Stimulated activated CD8-positive, alpha-beta memory T cell treated with anti-CD3 and anti-CD28 coated beads, Interleukin-2, amount 100 ng/mL, for 48 hours (primary cell): Measurements from ENCODE around the gene EVA1C.
"Not testable (repeated sequence)": the region's sequence is repeated elsewhere in the genome, so short reads cannot be mapped to it uniquely, and the experiment has no call there.

Source experiments
- DNase-seq, 2 donors: peaks; one replicate each; pipeline ENCODE4 v3.0.0-alpha.2; 2020; ENCODE audit warnings: low read depth in 2 of 2

EVA1C gene

DNA sequence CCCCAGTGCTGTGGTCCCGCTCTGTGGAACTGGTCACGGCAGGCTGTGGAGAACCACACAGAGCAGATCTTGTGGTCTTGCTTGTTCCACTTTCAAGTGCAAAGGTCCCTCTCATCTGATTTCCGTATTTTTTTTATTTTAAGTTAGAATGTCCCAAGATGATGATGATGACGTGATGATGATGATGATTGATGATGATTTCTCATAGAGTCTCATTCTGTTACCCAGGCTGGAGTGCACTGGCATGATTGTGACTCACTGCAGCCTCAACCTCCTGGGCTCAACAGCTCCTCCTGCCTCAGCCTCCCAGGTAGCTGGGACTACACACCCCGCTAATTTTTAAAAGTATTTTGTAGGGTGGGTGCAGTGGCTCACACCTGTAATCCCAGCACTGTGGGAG is 12.2 kb downstream of the EVA1C start:
- DNase-seq, result no peak

DNA sequence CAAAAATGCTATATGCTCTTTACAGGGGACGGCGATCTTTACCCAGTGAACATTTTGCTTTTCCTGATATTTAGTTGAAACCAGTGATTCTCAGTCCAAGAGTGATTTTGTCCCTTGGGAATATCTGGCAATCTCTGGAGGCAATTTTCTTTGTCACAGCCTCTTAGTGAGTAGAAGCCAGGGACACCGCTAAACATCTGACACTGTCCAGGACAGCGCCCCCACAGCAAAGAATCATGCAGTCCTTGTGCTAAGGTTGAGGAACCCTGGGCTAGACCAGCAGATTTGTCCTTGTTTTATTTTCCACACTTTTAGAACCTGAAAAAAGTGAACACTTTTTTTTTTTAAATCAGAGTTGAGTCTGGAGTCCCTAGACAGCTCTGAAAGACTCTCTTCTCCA is 13.1 kb downstream of the EVA1C start:
- no peak for DNase-seq

DNA sequence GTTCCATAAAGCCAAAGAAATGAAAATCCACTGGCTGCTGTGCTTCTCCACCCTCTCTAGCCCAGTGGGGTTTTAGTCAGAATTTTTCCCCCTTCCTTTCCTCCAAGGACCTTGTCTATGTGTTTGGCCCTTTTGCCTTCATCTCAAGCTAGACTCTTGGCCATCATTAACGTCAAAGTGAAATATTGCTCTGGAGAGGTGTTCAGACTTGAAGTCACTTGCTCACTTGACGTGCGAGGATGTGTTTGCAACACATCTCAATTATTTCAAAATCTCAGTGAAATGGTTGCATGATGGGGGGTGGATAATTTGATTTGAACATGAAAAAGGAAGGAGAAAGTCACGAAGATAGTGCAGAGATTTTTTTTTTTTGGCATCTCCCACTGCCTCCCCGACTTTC is 13.6 kb downstream of the EVA1C start:
- no peak for DNase-seq

DNA sequence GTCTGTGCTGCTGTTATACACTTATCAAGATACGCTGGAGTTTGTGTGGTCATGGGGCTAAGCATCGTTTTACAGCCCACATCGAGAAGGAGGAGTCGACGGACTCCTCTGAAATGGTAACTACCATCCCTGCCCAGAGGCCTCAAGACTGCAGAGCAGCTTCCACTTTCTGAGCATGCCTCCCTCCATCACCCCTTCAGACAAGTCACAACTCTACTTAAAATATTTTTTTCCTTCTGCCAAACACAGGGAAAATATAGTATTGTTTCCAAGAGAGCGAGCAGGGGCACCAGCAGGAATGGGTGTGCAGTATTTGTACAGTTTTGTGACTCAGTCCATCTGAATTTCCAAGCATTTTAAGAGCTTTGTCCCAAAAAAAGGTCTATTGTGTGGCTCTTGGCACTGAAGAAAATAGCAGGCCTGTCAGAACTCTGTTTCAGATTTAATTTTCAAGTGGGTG is 14.1 kb downstream of the EVA1C start:
- DNase-seq, result no peak

DNA sequence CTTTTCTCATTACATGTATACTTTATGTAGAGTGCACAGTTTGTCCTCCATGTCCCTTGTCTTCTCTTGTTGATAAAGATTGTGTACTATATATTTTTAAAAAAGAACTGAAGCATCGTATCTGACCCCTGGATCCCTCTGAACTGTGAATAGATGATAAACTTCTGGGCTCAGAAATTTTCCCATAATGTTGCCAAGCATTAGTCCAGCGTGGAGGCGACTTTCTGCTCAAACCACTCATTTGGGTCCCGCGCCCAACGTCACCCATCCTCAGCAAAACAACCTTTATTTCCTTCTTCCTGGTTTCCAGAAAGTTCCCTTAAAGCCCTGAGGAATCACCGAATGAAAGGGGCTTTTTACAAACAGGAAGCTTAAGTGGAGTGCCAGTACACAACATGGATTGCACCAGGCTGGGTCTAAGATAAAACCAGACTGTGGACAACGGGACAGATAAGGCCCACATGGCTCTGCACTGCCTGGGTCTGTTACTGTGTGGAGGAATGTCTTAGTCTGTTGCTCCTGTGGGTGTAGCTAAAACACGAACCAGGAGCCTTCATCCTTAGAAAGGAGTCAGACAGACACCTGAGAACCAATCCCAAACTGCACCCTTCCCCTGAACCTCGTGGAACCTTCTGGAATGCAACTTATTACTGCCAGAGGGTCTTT is 15.6 kb downstream of the EVA1C start:
- DNase-seq, result no peak

DNA sequence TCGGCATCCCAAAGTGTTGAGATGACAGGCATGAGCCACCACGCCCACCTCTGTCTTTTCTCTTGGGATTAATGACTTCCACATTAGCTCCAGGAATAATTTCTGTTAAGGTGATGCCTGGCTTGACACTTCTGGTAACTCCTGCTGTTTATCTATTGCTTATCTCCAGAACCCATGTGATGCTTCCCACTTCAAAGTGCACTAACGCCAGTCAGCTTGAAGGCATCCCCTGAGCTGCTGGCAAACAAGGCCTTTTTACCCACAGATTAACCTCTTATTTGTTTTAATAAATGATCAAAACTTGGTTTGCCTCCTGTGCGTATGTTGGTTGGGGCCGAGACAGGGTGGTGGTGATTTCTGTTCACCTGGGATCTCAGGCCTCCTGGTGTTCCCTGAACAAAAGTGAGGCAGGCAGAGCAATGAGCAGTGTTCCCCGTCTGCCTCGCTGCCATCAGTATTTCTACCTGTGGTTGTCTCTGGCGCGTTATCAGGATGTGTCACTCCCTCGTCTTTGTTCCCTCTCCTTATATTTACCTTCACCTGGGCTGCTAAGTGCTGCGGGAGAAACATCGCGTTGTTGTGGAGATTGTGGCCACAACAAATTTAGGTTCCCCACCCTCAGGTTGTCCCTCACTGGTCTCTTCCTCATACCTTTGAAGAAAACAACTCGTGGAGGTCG is 20.6 kb downstream of the EVA1C start:
- DNase-seq, result not testable (repeated sequence)

DNA sequence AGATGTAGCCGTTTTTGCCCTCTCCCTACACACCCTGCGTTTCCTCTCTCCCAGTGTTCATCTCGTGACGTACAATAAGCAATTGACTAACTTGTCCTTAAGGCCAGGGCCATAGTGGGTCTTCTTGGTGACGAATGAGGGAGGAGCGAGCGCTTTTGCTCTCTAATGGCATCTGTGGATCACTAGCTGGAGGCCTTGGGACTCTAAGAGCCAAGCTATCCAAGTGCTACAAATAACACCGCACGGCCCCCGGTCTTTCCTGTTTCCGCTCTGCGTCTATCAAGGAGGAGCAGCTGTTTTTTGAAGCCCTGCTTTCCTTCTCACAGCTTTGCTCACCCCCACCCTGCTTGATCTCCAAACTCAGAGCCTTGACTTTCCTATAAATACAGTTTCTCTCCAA is 25.2 kb downstream of the EVA1C start:
- DNase-seq, result no peak

DNA sequence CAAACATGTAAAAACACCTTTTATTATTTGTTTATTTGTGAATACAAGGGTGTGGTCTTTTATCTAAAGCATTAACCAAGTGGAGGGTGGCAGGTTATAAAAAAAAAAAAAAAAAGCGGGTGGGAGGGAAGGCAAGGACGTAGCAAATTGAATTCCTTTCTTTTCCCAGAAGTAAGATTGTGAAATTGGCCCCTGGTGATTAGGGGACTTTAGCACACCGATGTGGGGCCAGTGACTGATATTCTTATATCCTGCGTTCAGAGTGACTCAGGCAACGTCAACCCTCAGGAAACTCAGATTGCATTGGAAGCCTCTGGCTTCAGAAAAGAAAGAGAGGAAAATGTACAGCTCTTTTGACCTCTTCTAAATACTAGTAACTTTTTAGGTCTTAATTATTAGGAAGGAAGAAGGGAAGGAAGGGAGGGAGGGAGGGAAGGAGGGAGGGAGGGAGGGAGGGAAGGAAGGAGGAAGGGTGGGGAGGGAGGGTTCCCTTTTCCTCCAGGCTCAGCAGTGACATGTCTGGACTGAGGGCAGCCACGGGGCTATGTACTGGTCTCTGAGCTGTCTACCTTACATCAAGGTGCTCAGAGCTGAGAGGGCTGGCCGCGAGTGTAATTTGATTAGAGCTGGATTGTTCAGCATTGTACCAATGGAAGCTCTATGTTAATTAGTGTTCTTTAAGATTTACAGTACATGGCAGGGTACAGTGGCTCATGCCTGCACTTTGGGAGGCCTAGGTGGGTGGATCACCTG is 30.2 kb downstream of the EVA1C start:
- DNase-seq, result no peak

DNA sequence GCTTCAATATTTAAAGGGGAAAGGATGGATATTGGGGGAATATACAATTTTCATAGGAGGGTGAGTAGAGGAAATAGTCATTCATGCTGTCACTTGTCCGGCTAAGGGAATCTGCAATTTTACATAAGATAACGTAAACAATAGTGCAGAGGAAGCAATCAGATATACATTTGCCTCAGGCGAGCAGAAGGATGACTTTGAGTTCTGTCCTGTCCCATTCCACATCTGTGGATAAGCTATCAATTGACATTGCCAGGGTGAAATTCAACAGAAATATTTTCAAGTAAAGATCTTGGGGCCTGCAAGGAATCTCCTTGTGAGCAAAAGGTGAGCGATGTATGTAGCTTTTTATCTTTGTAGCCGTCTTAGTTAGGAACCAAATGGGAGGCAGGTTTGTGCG is 32.6 kb downstream of the EVA1C start:
- no peak for DNase-seq

DNA sequence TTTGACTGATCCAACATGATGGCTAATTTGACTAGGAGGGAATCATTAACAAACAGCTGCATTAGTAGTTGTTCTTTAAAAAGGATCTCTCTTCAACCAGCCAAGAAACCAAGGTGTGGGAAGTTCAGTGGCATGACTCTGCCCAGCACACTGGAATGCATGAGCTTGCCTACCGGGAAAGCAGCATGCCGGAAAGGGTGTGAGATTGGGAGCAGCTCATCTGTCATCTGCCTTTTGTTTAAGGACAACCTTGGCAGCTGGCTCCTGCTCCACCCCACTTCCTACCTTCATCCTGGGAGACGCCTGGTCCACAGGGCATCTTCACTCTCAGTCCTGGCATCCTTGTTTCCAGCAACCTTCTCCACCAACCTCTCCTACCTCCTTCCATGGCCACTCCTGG is 33.9 kb downstream of the EVA1C start:
- DNase-seq, result not testable (repeated sequence)

DNA sequence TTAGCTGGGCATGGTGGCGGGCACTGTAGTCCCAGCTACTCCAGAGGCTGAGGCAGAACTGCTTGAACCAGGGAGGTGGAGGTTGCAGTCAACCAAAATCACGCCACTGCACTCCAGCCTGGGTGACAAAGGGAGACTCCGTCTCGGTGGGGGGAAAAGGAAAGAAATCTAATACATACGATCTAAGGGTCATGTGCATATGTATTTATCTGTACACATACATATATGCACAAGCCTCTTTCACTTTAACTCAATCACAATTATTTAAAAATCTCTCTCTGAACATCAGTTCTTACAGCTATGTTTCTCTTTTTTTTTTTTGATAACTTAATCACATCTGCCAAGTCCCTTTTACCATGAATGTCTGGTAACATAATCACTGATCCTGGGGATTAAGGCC is 34.7 kb downstream of the EVA1C start:
- no peak for DNase-seq

DNA sequence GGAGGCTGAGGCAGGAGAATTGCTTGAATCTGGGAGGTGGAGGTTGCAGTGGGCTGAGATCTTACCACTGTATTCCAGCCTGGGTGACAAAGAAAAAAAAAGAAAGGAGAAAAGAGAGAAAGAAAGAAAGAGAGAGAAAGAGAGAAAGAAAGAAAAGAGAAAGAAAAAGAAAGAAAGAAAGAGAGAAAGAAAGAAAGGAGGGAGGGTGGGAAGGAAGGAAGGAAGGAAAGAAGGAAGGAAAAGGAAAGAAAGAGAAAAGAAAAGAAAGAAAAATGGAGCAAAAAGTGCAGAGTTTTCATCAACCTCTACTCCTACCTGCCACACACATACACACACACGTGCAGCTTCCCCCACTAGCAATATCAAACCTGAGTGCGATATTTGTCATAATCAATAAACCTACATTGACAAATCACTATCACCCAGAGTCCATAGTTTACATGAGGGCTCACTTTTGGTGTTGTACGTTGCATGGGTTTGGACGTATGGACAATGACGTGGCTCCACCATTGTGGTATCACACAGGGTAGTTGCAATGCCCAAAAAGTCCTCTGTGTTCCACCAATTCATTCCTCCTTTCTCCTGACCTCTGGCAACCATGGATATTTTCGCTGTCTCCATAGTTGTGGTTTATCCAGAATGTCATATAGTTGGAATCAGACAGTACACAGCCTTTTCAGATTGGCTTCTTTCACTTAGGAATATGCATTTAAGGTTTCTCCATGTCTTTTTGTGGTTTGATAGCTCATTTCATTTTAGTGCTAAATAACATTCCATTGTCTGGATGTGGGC is 36.5 kb downstream of the EVA1C start:
- no peak for DNase-seq

DNA sequence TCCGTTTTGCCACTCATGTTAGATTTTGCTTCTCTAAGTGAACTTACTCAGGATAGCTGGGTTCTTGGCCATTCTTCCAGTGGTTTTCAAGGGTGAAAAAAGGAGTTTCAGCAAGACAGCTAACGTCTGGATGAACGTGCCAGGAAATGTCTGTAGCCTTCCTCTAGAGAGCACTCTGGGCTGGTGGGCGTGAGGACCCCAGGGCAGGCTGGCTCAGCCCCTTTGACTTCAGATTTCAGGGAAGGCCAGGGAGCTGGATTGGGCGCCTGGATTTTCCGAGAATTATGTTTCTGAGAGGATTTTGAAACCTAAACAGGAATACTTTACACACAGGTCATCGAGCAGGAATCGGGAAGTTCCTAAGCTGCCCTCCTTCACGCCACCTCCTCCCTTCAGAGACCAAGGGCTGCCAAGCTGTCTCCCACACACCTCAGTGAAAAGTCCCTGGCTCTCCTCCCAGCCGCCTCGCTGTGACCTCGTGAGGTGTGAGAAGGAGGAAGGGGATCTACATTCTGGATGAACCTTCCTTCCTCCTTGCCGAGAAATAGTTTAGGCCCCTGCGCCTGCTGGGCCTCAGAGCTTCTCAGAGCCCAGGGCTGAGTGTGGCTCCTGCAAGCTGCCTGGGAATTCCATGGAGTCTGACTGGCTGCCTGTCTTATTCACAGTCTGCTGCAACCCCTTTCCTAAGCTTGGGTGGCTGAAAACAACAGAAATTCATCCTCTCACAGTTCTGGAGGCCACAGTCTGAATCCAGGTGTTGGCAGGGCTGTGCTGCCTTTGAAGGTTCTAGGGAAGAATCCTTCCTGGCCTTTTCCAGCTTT is 38.6 kb downstream of the EVA1C start:
- not testable (repeated sequence) for DNase-seq

DNA sequence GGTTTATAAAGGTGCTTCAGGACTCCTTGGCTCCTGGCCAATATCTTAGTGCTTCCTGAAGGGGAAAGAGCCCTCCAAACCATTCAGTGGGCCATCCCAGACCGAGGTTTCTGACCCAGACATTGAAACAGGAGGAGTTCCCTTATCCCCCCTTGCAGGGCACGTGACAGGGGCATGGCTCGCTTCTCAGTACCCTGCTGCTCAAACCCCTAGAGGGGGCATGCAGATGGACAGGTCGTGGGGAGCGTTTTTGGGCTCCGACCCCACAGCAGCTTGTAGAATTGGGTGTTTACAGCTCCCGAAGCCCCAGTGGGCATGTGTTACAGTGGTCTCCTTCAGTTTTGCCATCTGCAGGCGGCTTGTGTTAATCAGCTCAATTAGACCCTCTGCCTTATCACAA is 39.7 kb downstream of the EVA1C start:
- DNase-seq, result not testable (repeated sequence)

DNA sequence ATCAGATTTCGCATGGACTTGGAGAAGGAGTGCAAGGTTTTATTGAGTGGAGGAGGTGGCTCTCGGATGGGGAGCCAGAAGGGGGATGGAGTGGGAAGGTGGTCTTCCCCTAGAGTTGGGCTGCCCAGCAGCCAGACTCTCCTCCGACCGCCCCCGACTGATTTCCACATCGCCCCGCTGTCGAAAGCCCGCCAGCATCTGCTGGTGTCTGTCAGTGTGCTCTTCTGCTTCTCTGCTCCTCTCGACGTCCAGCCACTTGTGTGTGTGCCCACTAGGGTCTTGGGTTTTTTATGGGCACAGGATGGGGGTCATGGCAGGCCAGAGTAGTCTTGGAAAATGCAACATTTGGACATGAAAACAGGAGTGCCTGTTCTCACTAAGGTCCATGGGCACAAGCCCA is 40.1 kb downstream of the EVA1C start:
- no peak for DNase-seq

DNA sequence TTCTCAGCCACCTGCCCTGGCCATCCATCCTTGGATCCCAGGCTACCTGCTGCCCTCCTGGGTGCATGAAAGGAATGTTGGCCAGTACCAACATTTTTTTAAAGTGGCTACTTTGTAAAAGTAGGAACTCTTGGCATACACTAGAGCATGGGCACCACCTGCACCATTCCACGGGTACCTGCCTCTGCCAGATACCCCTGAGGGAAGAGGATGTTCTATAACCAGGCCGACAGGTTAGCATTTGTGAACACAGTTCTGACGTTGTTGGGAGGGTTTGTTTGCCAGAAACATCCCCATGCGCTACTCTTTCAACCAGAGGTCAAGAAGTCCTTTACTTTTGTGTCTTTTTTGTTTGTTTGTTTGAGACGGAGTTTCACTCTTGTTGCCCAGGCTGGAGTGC is 43.0 kb downstream of the EVA1C start:
- DNase-seq, result no peak

DNA sequence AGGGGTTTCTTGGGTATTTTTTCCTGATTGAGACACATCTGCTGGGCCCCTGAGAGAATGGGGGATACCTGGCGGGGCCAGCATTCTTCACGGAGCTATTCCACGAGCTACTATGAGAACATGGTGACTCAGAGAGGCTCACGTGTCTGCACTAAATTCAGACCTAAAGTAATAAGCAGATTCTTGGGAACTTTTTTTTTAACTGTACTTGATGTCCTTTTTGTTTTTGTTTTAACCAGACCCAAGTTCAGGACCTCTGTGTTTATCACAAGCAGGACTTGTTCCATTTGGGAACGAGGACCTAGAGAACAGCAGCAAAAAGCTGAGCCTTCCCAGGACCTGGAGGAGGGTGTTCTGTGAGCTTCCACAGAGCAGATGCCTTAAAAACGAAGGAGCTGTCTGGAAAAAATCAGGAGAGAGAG is 44.0 kb downstream of the EVA1C start:
- DNase-seq, result no peak

DNA sequence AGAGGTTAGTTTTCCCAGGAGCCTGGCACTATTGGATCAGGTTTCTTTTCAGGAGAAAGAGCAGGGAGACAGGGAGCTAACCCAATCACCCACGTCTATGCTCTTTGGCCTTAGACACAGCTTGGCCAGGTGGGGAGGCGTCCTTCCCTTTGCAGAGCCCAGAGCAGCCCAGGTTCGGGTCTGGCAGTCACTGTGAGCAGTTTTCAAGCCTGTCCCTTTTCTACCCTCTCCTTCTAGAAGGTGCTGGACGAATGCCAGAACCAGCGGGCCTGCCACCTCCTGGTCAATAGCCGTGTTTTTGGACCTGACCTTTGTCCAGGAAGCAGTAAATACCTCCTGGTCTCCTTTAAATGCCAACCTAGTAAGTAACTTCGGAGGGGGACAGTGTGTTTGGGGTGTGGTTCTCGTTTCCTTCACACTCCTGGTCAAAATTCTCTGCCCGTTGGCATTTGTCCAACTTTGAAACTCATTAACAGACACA is 44.9 kb downstream of the EVA1C start:
- DNase-seq, result no peak

DNA sequence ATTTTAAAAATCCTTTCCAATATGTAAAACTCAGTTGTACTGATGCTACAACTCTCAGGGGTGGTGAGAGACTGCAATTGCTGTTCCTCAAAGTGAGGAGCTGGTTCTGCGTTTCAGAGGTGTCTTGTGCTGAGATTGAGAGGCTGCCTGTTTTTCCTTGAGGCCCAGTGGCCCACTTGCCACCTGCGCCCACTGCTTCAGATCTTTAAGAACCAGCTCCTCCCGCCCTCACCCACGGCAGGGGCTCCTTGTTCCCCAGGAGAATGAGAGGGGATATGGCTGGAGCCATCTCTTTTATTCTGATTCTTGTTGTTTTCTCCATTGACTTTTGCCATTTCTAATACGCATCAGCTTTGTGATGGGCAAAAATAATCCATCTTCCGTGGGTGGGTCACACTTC is 45.5 kb downstream of the EVA1C start:
- DNase-seq, result no peak

DNA sequence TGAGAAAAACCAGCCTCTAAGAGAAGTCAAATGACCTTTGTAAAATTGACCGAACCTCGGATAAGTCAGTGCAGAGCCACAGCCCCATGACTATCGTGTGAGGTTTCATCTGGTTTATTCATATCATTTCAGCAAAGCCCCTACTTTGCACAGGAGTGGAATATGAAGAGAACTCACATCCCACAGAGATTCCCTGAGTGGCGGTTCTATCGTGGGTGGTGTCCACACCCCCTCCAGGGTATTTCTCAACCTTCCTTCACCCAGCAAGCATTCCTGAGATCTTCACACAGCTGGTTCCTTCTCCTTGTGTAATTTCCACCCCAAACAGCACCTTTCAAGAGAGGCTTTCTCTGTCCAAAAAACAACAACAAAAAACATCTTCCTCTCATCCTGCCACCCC is 47.5 kb downstream of the EVA1C start:
- no peak for DNase-seq

DNA sequence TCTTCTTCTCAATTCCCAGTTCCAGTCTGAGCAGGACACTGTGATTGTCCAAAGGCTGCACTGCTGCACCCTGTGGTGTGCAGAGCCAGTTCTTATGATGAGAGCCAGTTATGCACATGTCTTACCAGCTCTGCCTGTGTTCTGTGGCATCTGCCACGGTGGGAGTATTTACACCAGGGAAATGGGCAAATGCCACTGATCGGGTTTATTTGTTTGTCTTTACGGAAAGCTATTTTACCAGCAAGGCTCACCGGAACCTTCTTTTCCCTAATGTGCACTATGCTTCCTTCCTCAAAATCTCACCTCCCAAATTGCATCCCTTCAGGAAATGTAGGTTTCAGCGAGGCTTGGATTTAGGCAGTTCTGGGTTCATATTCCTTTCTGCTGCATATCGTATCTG is 49.0 kb downstream of the EVA1C start:
- no peak for DNase-seq
